Jurkat, Clone E6-1 (cell line): ENCODE measurements around the gene ASTL.

Experiments
- DNase-seq: peaks from one replicate; pipeline ENCODE4 v3.0.0-alpha.2; 2011; ENCODE audit warnings: low read depth, low spot score
- H3K4me3 ChIP-seq: 2 replicates; pipeline ENCODE4 v1.5.1; 2011; ENCODE audit warnings: mild to moderate bottlenecking, low read length, control low read depth, moderate library complexity

Gene ASTL

GRCh38 chr2:96117701-96118588 is 20.4 kb downstream of the ASTL start:
- H3K4me3 ChIP-seq = no peak overlapping the region
- no peak for DNase-seq

DNA sequence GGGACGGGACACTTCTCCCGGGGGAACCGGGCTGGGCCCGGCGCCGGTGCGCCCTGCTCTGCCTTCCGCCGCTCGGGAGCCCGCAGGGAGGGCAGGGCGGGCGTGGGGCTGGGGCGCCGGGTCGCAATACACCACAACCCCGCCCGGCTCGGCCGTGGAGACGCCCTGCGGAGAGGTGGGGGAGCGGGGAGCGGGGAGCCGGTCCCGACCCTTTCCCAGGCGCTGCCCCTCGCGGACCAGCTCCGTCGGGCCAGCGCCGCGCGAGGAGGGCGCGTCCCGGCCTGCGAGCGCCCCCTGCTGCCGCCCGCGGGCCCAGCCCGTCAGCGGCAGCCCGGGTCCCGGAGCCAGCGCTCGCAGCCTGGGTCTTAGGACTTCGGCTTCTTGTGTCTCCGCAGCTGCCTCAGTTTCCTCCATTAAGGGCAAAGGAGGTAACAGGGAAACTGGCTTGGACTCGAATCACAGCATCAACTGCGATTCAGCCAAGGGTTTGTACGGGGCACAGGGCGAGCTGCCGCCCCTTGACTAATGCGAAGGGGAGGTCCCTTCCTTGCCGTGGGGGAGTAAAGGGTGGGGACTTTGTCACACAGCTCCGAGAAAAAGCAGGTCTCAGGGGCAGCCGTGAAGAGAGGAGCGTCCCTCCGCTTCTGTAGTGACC is 21.3 kb downstream of the ASTL start:
- peak overlapping the region; percentile 38 for H3K4me3 ChIP-seq
- no peak for DNase-seq

- peak within 1 kb of the TSS; percentile 38 for H3K4me3 ChIP-seq
- peak; percentile 42 for DNase-seq
Measured at GRCh38 chr2:96116424-96116878, 21.9 kb downstream of the ASTL start, which contains the start of gene ADRA2B. TSS of gene ADRA2B (minus strand) at chr2:96116571. CDS start at chr2:96116149, 422 bp downstream.

- no peak for DNase-seq
- no peak overlapping the region for H3K4me3 ChIP-seq
Measured at GRCh38 chr2:96115631-96116423, 22.5 kb downstream of the ASTL start.

DNA sequence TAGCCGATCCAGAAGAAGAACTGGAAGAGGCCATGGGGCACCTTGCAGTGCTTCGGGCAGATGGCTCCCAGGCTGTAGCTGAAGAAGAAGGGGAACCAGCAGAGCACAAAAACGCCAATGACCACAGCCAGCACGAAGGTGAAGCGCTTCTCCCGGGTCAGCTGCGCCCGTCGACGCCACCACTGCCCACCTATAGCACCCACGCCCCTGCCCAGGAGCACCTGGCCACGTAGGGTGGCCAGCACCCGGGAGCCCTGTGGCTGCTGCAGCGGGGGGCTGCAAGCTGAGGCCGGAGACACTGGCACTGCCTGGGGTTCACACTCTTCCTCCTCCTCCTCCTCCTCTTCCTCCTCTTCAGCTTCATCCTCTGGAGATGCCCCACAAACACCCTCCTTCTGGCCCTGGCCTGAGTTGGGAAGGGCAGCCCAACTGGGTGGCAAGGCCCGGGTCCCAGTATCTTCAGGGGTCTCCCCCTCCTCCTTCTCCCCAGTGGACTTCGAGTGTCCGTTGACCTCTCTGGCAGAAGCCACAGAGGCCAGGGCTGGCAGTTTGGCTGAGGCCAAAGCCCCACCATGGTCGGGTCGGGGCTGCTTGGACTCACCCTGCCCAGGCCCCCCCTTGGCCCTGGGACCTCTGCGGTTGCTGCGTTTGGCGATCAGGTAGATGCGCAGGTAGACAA is 23.3 kb downstream of the ASTL start:
- DNase-seq = no peak
- H3K4me3 ChIP-seq = no peak overlapping the region

DNA sequence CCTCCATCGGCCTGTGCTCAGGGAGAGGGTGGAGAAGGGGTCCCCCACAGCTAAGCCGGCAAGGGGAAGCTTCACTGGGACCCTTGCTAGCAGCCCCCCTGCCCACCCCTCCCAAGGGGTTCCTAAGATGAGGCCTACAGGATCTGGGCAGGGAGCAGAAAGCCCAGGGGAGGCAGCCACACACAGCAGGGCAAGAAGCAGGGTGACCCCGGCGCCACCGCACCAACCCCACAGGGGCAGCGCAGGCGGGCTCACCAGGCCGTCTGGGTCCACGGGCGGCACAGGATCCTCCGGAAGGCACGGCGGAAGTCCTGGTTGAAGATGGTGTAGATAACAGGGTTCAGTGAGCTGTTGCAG is 23.8 kb downstream of the ASTL start:
- H3K4me3 ChIP-seq = no peak overlapping the region
- DNase-seq = no peak

DNA sequence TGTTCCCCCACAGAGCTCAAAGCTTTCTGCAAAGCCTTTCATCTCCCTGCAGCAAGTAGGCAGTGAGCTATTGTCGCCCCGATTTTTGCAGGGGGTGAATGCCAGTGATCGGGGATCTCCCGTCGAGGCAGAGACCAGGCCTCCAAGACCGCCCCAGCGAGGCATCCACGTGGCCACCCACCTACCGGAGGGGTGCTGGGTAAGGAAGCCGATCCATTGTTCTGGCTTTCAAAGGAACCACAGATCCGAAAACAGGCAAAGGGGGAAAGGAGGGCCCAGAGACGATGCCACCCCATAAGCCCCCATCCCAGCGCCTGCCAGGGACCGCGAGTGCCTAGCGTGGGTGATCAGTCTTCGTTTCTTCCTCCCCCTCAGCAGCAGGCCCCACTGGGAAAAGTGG is 24.4 kb downstream of the ASTL start:
- DNase-seq = no peak

GRCh38 chr2:96113367-96113677 is 25.0 kb downstream of the ASTL start:
- no peak overlapping the region for H3K4me3 ChIP-seq
- no peak for DNase-seq

More for the DNA sequence above, 24.4 kb downstream of the ASTL start:
- H3K4me3 ChIP-seq = no peak overlapping the region

- no peak for DNase-seq
- H3K4me3 ChIP-seq = no peak overlapping the region
Measured at GRCh38 chr2:96112501-96113366, 25.6 kb downstream of the ASTL start.

DNA sequence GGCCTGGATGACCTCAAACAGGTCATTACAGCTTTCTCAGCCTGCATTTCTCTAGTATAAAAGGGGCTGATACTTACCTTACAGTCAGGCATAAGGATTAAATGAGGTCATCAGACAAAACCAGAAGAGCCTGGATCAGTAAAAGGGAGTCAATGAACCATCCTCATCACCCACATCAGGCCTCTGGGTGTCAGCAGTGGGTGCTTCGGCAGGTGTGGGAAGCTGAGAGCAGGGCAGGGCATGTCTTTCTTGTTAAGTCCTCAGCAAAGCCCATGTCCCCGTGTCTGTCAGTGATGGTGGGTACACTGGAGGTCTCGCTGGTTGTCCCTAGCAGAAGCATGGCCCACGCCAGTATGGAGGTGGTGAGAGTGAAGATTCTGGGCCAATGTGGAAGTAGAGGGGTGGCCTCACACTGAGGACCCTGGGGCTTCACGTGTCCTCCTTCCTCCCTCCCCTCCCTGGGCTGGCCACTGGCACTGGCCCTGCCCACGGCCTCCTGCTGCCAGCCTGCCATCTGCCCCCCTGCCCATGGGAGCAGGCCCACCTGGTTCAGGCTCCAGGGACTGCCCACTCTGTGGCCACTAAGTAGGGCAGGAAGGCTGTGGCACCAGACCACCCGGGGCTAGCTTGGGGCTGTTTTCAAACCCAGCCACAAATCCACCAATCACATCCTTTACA is 26.3 kb downstream of the ASTL start:
- H3K4me3 ChIP-seq = no peak overlapping the region
- no peak for DNase-seq

DNA sequence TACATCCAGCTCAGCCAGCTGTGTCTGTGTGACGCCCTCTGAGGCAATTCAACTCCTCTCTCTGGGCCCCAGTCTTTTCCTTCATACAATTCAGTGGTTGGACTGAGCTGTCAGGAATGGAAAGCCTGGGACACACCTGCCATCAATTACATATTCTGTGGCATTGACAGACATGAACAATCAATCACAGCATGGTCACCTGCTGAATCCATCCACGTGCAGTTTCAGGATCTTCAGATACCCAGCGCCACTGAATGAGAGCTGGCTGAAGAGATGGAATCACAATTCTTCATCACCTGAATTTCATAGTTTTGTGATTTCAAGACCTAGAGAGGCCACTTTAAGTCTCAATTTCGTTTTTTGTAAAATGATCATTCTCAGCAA is 27.1 kb downstream of the ASTL start:
- DNase-seq = no peak

GRCh38 chr2:96110621-96111256 is 27.6 kb downstream of the ASTL start:
- no peak overlapping the region for H3K4me3 ChIP-seq
- DNase-seq = no peak

More for the DNA sequence above, 27.1 kb downstream of the ASTL start:
- no peak overlapping the region for H3K4me3 ChIP-seq

DNA sequence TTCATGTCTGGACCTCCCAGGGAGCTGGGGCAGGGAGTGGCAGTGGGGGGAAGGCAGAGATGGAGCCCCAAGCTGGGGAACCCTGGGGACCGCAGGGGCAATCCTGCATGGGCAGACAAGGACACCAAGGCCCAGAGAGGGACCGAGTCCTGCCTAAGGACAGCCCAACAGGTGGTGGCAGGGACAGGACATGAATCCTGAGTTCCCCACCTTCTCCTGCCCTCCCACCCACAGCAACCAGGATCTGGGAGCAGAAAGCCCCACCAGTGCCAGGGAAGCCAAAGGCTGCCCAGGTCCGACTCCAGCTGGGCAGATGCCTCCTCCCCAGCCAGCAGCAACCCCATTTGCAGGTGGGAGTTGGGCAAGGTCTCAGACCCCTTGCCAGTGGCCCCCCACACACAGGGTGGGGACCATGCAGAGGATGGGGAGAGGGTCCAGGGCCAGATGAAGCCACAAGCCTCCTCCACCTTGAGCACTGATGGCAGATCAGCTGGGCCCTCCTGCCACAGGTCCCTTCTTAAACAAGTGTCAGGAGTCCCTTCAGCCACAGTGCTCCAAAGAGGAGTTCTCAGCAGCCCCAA is 28.3 kb downstream of the ASTL start:
- no peak overlapping the region for H3K4me3 ChIP-seq
- DNase-seq = no peak

DNA sequence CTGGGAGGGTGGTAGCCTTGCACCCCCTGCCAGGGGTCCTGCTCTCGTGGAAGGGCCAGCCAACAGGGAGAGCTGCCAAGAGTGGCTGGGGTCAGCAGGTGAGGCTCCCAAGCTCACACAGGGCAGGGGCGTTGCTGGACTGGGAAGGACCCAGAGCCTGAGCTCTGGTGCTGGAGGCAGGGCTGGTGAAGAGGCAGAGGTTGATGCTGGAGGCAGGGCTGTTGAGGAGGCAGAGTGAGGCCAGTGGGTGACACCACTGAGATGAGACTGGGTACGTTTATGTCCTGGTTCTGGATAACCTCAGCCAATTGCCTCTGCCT is 29.0 kb downstream of the ASTL start:
- no peak for DNase-seq
- no peak overlapping the region for H3K4me3 ChIP-seq

- no peak overlapping the region for H3K4me3 ChIP-seq
- DNase-seq = no peak
Measured at GRCh38 chr2:96108541-96109360, 29.6 kb downstream of the ASTL start.

GRCh38 chr2:96108151-96108540 is 30.2 kb downstream of the ASTL start:
- no peak overlapping the region for H3K4me3 ChIP-seq
- no peak for DNase-seq

GRCh38 chr2:96107708-96108065 is 30.6 kb downstream of the ASTL start:
- no peak for DNase-seq
- no peak overlapping the region for H3K4me3 ChIP-seq
